HepG2 (cell line): ENCODE results near the gene RAPGEF5. TPM values are rescaled to one million over a fixed set of nuclear protein-coding genes. Genes with fewer than 3 reads are reported as not detected.
A peak's percentile ranks its signal among the peaks of the same experiment; 100 is the strongest.

Experiments
- ARNT2 ChIP-seq: sonication (generic); formaldehyde crosslinking; IDR thresholded peaks from 2 replicates; pipeline ENCODE4 v1.8.0; 2022; ENCODE audit warnings: mild to moderate bottlenecking, low read depth, missing genetic modification reagents, moderate library complexity
- CBX2 ChIP-seq, 2 experiments: fragments of 200-600 bp in 1 of 2; sonication (generic); formaldehyde crosslinking in 1 of 2; IDR thresholded peaks; 2 replicates each; pipeline versions ENCODE4 v1.7.0 to v1.8.1; 2018 to 2022; ENCODE audit warnings: low read depth in 2 of 2, low read length in 1 of 2, mild to moderate bottlenecking in 1 of 2, missing genetic modification reagents in 1 of 2
- EEA1 ChIP-seq: sonication (generic); formaldehyde crosslinking; IDR thresholded peaks from 2 replicates; pipeline ENCODE4 v1.5.1; 2020; ENCODE audit warnings: mild to moderate bottlenecking, missing genetic modification reagents, borderline replicate concordance
- HIVEP1 ChIP-seq: sonication (generic); formaldehyde crosslinking; IDR thresholded peaks from 2 replicates; pipeline ENCODE4 v1.4.0; 2020; ENCODE audit warnings: mild to moderate bottlenecking, missing genetic modification reagents
- JARID2 ChIP-seq: sonication (generic); formaldehyde crosslinking; IDR thresholded peaks from 2 replicates; pipeline ENCODE4 v1.8.1; 2023; ENCODE audit warnings: missing genetic modification reagents, inconsistent platforms; ENCODE audit not compliant: insufficient replicate concordance
- KAT8 ChIP-seq: IDR thresholded peaks from 2 replicates; pipeline ENCODE4 v1.6.1; 2016; ENCODE audit warnings: missing genetic modification reagents, missing compliant biosample characterization
- KLF15 ChIP-seq: sonication (generic); formaldehyde crosslinking; IDR thresholded peaks from 2 replicates; pipeline ENCODE4 v1.8.1; 2023; ENCODE audit warnings: borderline replicate concordance, mild to moderate bottlenecking, inconsistent platforms, missing genetic modification reagents, mixed read lengths
- NFAT5 ChIP-seq: sonication (generic); formaldehyde crosslinking; IDR thresholded peaks from 2 replicates; pipeline ENCODE4 v1.4.0; 2020; ENCODE audit warnings: missing genetic modification reagents
- PAWR ChIP-seq: sonication (generic); formaldehyde crosslinking; IDR thresholded peaks from 2 replicates; pipeline ENCODE4 v1.4.0; 2020; ENCODE audit warnings: missing genetic modification reagents, mild to moderate bottlenecking, borderline replicate concordance
- SAP130 ChIP-seq: IDR thresholded peaks from 2 replicates; pipeline ENCODE4 v1.6.1; 2016; ENCODE audit warnings: low read depth
- THRA ChIP-seq: sonication (generic); formaldehyde crosslinking; IDR thresholded peaks from 2 replicates; pipeline ENCODE4 v1.4.0; 2020; ENCODE audit warnings: missing genetic modification reagents, borderline replicate concordance
- ZNF12 ChIP-seq: sonication (generic); formaldehyde crosslinking; IDR thresholded peaks from 2 replicates; pipeline ENCODE4 v1.5.0; 2020; ENCODE audit warnings: missing genetic modification reagents
- ZNF232 ChIP-seq: sonication (generic); formaldehyde crosslinking; IDR thresholded peaks from 2 replicates; pipeline ENCODE4 v1.4.0; 2020; ENCODE audit warnings: missing genetic modification reagents, borderline replicate concordance
- ZNF331 ChIP-seq: sonication (generic); formaldehyde crosslinking; IDR thresholded peaks from 2 replicates; pipeline ENCODE4 v1.4.0; 2020; ENCODE audit warnings: missing genetic modification reagents
- ZNF432 ChIP-seq: sonication (generic); formaldehyde crosslinking; IDR thresholded peaks from 2 replicates; pipeline ENCODE4 v1.5.0; 2020; ENCODE audit warnings: missing genetic modification reagents, mild to moderate bottlenecking, borderline replicate concordance
- ZNF446 ChIP-seq: sonication (generic); formaldehyde crosslinking; IDR thresholded peaks from 2 replicates; pipeline ENCODE4 v1.5.0; 2020; ENCODE audit warnings: mild to moderate bottlenecking, missing genetic modification reagents
- ZNF644 ChIP-seq: IDR thresholded peaks from 2 replicates; pipeline ENCODE4 v1.6.1; 2016; ENCODE audit warnings: low read depth
- ZNF768 ChIP-seq: sonication (generic); formaldehyde crosslinking; IDR thresholded peaks from 2 replicates; pipeline ENCODE4 v1.4.0; 2020; ENCODE audit warnings: missing genetic modification reagents
- polyA plus RNA-seq, 8 experiments: library from polyadenylated mRNA; depleted of rRNA in 3 of 8; stranded (reverse) in 7 of 8; unstranded in 1 of 8; fragments of >200 nt; fragmentation: Illumina TruSeq in 4 of 8; extraction: Trizol in 4 of 8; gene quantifications; 2 replicates each; pipeline versions ENCODE4 v1.2.1 to v1.2.3, GENCODE V29; 2011 to 2016; ENCODE audit warnings: low read depth in 4 of 8, missing spikeins in 1 of 8, mixed read lengths in 1 of 8; ENCODE audit not compliant: insufficient read depth in 1 of 8
- total RNA-seq, 5 experiments: library from RNA; depleted of rRNA; stranded (reverse); fragments of >200 nt; fragmentation: Illumina TruSeq; extraction: Trizol; gene quantifications; 2 replicates each; pipeline ENCODE4 v1.2.3, GENCODE V29; 2016; ENCODE audit warnings: low read depth in 1 of 5
- TF ChIP-seq, protein P1 (sequence below): sonication (generic); formaldehyde crosslinking; IDR thresholded peaks from 2 replicates; pipeline ENCODE4 v1.4.0; 2020; ENCODE audit warnings: low read depth, mild to moderate bottlenecking, missing genetic modification reagents
- TF ChIP-seq, protein P2 (sequence below): sonication (generic); formaldehyde crosslinking; IDR thresholded peaks from 2 replicates; pipeline ENCODE4 v1.4.0; 2020; ENCODE audit warnings: missing genetic modification reagents, mild to moderate bottlenecking, borderline replicate concordance

The RAPGEF5 gene
- total and polyA plus RNA-seq, 2 of the 13 experiments (the other 11 are each of a cell fraction or from before 2014, with no cell fraction given): 17.1 to 23.4 TPM

DNA sequence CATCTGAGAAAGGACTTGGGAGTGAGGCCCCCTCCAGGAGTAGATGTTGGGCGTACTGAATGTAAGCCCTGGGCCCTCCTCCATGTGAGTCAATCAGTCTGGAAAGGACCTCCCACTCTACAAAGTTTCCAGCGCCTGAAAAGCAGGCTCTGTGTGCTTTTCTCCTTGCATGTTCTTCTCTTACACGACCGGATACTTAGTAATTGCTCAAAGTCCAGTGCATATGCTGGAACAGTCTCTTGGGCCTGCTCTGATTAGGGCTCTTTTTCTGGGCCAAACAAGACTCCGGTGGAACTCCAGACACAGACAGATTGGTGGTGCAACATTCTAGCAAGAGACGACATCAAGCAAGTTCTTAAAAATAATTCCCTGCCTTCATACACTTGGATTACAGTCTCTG, 38.3 kb upstream of the RAPGEF5 start (continued):
- TF ChIP-seq ZNF768 (no peak), CBX2 (IDR thresholded peaks at IDR 0.05; ENCODE audit: low read depth, low read length) (no peak), CBX2 (CRISPR knock-in tag; IDR thresholded peaks at IDR 0.05; ENCODE audit: low read depth) (no peak), ARNT2 (no peak), KAT8 (CRISPR knock-in tag) (no peak), HIVEP1 (CRISPR knock-in tag) (no peak), PAWR (CRISPR knock-in tag) (no peak), KLF15 (CRISPR knock-in tag) (no peak), ZNF232 (CRISPR knock-in tag) (no peak), JARID2 (CRISPR knock-in tag) (no peak), EEA1 (CRISPR knock-in tag) (no peak), ZNF446 (no peak), THRA (CRISPR knock-in tag) (no peak), SAP130 (CRISPR knock-in tag) (0 out of 2 replicates have a peak, but pooled peaks have one; percentile 29), ZNF12 (CRISPR knock-in tag) (peak; percentile 92), ZNF644 (CRISPR knock-in tag) (no peak), ZNF331 (CRISPR knock-in tag) (0 out of 2 replicates have a peak, but pooled peaks have one; percentile 29), ZNF432 (CRISPR knock-in tag) (no peak), NFAT5 (CRISPR knock-in tag) (no peak)
- TF ChIP-seq, protein P1, sequence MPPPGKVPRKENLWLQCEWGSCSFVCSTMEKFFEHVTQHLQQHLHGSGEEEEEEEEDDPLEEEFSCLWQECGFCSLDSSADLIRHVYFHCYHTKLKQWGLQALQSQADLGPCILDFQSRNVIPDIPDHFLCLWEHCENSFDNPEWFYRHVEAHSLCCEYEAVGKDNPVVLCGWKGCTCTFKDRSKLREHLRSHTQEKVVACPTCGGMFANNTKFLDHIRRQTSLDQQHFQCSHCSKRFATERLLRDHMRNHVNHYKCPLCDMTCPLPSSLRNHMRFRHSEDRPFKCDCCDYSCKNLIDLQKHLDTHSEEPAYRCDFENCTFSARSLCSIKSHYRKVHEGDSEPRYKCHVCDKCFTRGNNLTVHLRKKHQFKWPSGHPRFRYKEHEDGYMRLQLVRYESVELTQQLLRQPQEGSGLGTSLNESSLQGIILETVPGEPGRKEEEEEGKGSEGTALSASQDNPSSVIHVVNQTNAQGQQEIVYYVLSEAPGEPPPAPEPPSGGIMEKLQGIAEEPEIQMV: no peak
- TF ChIP-seq, protein P2, sequence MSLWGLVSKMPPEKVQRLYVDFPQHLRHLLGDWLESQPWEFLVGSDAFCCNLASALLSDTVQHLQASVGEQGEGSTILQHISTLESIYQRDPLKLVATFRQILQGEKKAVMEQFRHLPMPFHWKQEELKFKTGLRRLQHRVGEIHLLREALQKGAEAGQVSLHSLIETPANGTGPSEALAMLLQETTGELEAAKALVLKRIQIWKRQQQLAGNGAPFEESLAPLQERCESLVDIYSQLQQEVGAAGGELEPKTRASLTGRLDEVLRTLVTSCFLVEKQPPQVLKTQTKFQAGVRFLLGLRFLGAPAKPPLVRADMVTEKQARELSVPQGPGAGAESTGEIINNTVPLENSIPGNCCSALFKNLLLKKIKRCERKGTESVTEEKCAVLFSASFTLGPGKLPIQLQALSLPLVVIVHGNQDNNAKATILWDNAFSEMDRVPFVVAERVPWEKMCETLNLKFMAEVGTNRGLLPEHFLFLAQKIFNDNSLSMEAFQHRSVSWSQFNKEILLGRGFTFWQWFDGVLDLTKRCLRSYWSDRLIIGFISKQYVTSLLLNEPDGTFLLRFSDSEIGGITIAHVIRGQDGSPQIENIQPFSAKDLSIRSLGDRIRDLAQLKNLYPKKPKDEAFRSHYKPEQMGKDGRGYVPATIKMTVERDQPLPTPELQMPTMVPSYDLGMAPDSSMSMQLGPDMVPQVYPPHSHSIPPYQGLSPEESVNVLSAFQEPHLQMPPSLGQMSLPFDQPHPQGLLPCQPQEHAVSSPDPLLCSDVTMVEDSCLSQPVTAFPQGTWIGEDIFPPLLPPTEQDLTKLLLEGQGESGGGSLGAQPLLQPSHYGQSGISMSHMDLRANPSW (CRISPR knock-in tag): no peak
